H54 (cell line): ENCODE data around the gene TMTC1.

ENCODE experiments used
- DNase-seq: peaks from one replicate; pipeline ENCODE4 v3.0.0; 2011; ENCODE audit warnings: low spot score, mixed read lengths; ENCODE audit not compliant: insufficient read length
- FAIRE-seq: peaks from 3 replicates; lab custom pipeline; 2011; peaks lifted over from hg19 to GRCh38; lab: Jason Lieb, UNC
- POLR2A ChIP-seq: IDR thresholded peaks from 2 replicates; pipeline ENCODE4 v1.6.1; 2011; ENCODE audit warnings: low read depth, mild to moderate bottlenecking, low read length

TMTC1 gene

DNA sequence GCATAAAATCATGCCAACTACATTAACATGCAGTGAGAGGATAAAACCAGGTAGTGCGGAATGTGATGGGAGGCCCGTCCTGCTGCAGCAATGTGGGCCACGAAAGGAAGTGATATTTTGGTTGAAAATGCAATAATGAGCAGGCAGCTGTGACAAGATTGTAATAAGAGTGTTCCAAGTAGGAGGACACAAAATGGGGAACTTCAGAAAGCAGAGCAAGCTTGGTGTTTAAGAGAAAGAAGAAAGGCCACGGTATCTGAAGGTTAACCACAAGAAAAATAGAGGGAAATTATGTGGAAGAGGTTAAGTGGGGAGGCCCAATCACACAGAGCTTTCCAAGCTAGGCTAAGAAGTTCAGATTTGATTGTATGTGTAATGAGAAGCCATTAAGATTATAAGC is 320.5 kb downstream of the TMTC1 start:
- FAIRE-seq (no peak), DNase-seq (no peak)

DNA sequence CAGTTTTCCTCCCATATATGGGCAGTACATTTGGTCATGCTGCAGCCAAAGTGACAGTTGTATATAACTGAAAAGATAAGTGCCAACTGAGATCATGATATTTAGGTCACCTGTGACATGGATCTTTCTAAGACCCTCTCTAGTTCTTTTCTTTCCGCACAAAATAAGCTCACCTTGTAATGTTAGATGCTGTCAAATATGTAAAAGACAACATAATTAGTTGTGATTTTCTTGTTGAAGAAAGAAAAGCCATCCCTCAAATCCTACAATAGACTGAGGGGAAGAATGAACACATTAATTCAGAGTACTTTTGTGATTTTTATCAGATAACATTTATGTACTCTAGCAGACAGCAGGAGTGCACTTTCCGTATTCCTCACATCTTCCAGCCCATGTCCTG is 323.7 kb downstream of the TMTC1 start:
- FAIRE-seq (no peak), DNase-seq (no peak)
- no peak for TF ChIP-seq POLR2A

More for the DNA sequence above, 320.5 kb downstream of the TMTC1 start:
- TF ChIP-seq POLR2A = no peak

DNA sequence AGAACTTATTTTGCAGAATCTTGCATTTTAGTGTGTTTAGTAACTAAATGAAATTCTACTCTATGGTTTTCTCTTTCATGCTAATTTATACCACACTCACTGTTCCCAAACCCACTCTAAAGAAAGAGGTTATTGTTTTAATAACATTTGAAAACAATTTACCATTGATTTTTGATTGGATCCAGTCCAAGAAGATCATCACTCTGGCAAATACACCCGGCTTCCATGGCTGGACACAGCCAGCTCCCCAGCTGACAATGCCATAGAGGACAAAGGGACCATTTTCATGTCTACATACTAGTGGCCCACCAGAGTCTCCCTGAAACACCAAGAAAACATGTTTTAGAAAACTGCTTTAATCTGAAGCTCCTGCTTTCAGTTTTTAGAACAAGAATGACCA is 328.7 kb downstream of the TMTC1 start:
- DNase-seq = no peak
- TF ChIP-seq POLR2A = no peak
- no peak for FAIRE-seq

DNA sequence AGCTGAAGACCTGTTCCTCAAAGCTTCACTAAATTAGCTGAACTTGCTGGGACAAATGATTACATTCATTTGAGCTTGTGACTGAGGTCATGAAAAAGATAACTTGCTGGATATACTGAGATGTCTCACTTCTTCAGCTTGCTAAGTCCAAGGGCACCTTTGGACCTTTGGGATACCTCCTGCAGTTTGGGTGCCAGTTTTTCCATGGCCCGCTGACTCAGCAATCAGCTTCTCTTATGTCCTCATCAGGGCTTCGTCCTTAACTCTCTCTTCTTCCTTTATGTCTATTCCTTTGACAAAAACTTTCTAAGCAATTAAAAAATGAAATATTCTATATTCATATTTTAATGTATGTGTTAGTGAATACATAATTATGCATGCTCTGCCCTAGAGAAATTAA is 331.9 kb downstream of the TMTC1 start:
- no peak for FAIRE-seq
- no peak for DNase-seq
- TF ChIP-seq POLR2A = no peak
